ENCODE data around the gene DGKQ.

- TF ChIP-seq CTCF (IDR thresholded peaks at IDR 0.05) (no peak), ZFX (IDR thresholded peaks at IDR 0.05; ENCODE audit: borderline replicate concordance) (no peak)
These were observed 14.5 kb upstream of the DGKQ start for GRCh38 chr4:987624-988513.

Data from 22Rv1 (cell line).